MM.1S (cell line): ENCODE measurements around the gene CTAGE9.

ENCODE experiments used
- EZH2 ChIP-seq: fragments of 300-600 bp; sonication (generic); optimal IDR thresholded peaks from 2 replicates; pipeline ENCODE3; 2017; ENCODE audit warnings: low read depth, mild to moderate bottlenecking, antibody characterized with exemption, low read length, mixed read lengths
- EZH2phosphoT487 ChIP-seq: fragments of 300-600 bp; sonication (generic); IDR thresholded peaks from 2 replicates; pipeline ENCODE4 v1.6.1; 2018; ENCODE audit warnings: antibody characterized with exemption, low read length
- TF ChIP-seq, protein P1 (sequence below): fragments of 300-600 bp; sonication (generic); IDR thresholded peaks from 2 replicates; pipeline ENCODE4 v1.5.1; 2016; ENCODE audit warnings: antibody characterized with exemption, low read length, mixed read lengths

DNA sequence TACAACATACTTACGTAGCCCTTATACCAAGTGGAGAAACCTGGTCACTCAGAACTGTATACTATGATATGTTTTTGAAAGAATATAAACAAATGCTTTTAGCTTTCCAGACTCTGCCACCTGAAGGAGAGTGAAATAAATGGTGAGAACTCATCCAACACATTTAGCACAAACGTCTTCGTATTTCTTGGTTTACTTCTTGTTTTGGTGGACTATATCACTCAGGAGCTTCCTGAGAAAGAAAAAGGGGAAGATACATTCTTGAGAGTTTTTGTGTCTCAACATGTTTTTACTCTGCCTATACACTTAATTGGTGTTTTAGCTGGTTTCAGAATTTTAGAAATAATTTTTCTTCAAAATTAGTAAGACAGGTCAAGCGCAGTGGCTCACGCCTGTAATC, 19.4 kb upstream of the CTAGE9 start:
- TF ChIP-seq, protein P1, sequence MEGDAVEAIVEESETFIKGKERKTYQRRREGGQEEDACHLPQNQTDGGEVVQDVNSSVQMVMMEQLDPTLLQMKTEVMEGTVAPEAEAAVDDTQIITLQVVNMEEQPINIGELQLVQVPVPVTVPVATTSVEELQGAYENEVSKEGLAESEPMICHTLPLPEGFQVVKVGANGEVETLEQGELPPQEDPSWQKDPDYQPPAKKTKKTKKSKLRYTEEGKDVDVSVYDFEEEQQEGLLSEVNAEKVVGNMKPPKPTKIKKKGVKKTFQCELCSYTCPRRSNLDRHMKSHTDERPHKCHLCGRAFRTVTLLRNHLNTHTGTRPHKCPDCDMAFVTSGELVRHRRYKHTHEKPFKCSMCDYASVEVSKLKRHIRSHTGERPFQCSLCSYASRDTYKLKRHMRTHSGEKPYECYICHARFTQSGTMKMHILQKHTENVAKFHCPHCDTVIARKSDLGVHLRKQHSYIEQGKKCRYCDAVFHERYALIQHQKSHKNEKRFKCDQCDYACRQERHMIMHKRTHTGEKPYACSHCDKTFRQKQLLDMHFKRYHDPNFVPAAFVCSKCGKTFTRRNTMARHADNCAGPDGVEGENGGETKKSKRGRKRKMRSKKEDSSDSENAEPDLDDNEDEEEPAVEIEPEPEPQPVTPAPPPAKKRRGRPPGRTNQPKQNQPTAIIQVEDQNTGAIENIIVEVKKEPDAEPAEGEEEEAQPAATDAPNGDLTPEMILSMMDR: no peak
- TF ChIP-seq EZH2phosphoT487 (no peak), EZH2 (no peak)
